Measurements from ENCODE around the gene UNC5C.

DNA sequence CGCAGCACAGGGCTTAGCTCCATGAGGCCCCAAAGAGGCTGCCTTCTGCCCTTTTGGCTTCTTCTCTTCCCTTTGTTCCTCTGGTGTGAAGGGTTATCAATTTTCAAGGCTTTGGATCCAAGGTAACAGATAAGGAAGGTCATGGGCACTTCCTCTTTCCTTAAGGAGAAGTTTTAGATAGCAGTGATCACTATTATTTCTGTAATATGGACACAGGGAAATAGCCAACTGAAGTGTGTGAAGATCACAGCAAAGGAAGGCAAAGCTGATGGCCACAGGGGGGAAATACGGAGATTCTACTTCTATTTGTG is 366.8 kb downstream of the UNC5C start:
- TF ChIP-seq, protein P1, sequence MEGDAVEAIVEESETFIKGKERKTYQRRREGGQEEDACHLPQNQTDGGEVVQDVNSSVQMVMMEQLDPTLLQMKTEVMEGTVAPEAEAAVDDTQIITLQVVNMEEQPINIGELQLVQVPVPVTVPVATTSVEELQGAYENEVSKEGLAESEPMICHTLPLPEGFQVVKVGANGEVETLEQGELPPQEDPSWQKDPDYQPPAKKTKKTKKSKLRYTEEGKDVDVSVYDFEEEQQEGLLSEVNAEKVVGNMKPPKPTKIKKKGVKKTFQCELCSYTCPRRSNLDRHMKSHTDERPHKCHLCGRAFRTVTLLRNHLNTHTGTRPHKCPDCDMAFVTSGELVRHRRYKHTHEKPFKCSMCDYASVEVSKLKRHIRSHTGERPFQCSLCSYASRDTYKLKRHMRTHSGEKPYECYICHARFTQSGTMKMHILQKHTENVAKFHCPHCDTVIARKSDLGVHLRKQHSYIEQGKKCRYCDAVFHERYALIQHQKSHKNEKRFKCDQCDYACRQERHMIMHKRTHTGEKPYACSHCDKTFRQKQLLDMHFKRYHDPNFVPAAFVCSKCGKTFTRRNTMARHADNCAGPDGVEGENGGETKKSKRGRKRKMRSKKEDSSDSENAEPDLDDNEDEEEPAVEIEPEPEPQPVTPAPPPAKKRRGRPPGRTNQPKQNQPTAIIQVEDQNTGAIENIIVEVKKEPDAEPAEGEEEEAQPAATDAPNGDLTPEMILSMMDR (IDR thresholded peaks at IDR 0.05; ENCODE audit: low read depth, low read length, missing input control) = no peak
- TF ChIP-seq, protein P2, sequence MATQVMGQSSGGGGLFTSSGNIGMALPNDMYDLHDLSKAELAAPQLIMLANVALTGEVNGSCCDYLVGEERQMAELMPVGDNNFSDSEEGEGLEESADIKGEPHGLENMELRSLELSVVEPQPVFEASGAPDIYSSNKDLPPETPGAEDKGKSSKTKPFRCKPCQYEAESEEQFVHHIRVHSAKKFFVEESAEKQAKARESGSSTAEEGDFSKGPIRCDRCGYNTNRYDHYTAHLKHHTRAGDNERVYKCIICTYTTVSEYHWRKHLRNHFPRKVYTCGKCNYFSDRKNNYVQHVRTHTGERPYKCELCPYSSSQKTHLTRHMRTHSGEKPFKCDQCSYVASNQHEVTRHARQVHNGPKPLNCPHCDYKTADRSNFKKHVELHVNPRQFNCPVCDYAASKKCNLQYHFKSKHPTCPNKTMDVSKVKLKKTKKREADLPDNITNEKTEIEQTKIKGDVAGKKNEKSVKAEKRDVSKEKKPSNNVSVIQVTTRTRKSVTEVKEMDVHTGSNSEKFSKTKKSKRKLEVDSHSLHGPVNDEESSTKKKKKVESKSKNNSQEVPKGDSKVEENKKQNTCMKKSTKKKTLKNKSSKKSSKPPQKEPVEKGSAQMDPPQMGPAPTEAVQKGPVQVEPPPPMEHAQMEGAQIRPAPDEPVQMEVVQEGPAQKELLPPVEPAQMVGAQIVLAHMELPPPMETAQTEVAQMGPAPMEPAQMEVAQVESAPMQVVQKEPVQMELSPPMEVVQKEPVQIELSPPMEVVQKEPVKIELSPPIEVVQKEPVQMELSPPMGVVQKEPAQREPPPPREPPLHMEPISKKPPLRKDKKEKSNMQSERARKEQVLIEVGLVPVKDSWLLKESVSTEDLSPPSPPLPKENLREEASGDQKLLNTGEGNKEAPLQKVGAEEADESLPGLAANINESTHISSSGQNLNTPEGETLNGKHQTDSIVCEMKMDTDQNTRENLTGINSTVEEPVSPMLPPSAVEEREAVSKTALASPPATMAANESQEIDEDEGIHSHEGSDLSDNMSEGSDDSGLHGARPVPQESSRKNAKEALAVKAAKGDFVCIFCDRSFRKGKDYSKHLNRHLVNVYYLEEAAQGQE (IDR thresholded peaks at IDR 0.05) = no peak
- TF ChIP-seq RXRA (IDR thresholded peaks at IDR 0.05) = no peak
- TF ChIP-seq SP1 (IDR thresholded peaks at IDR 0.05) = no peak
- TF ChIP-seq RAD21 (IDR thresholded peaks at IDR 0.05) = no peak
